Sigmoid colon (tissue), 4 donors: ENCODE results near the gene SLC35F4.

Experiments
- CTCF ChIP-seq, 4 experiments: fragments of 450-650 bp in 3 of 4; fragments of 200-600 bp in 1 of 4; IDR thresholded peaks; one replicate each; pipeline ENCODE4 v1.5.1; 2016 to 2019; ENCODE audit warnings: antibody characterized with exemption in 4 of 4, mild to moderate bottlenecking in 3 of 4, moderate library complexity in 2 of 4
- EP300 ChIP-seq, 4 donors: sonication (generic); formaldehyde crosslinking; IDR thresholded peaks; one replicate each; pipeline ENCODE4 v1.6.1; 2017; ENCODE audit warnings: antibody characterized with exemption in 4 of 4
- POLR2AphosphoS5 ChIP-seq, 4 donors: sonication (generic); formaldehyde crosslinking; IDR thresholded peaks; one replicate each; pipeline ENCODE4 v1.6.1; 2017; ENCODE audit warnings: antibody characterized with exemption in 4 of 4

GRCh38 chr14:57814726-57815125 lies 51.2 kb downstream of the SLC35F4 start:
- TF ChIP-seq POLR2AphosphoS5 (IDR thresholded peaks at IDR 0.05): no peak
- TF ChIP-seq EP300 (IDR thresholded peaks at IDR 0.05): no peak
- TF ChIP-seq CTCF (IDR thresholded peaks at IDR 0.05): no peak
